Esophagus muscularis mucosa (tissue), 4 donors: ENCODE results near the gene ERBB2.

ENCODE experiments used
- EP300 ChIP-seq: sonication (generic); formaldehyde crosslinking; IDR thresholded peaks from one replicate; pipeline ENCODE4 v1.6.1; 2017; ENCODE audit warnings: antibody characterized with exemption
- POLR2AphosphoS5 ChIP-seq, 2 donors: sonication (generic); formaldehyde crosslinking; IDR thresholded peaks; one replicate each; pipeline ENCODE4 v1.6.1; 2017; ENCODE audit warnings: antibody characterized with exemption in 2 of 2
- TF ChIP-seq, protein P1 (sequence below), 3 experiments: fragments of 200-600 bp in 2 of 3; fragments of 450-650 bp in 1 of 3; sonication (generic) in 2 of 3; IDR thresholded peaks; one replicate each; pipeline ENCODE4 v1.5.1; 2017 to 2019; ENCODE audit warnings: antibody characterized with exemption in 3 of 3, mild to moderate bottlenecking in 2 of 3, moderate library complexity in 1 of 3

DNA sequence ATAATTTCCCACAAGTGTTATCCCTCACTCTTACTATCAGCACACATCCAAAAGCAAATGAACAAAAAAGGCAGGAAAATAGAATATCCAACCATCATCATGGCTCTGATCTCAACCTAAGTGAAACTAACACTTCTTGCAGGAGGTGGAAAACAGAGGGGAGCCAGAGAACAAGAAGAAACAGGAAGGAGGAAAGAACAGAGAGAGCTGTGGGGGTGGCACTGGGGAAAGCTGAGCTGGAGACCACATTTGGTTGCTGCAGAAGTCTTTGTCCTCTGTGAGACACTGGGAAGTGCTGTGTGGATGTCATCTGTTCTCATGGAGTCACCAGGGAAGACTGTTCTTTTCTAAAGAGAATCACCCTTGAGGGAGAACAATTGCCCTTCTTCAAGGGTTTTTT is 72.6 kb downstream of the ERBB2 start:
- TF ChIP-seq, protein P1, sequence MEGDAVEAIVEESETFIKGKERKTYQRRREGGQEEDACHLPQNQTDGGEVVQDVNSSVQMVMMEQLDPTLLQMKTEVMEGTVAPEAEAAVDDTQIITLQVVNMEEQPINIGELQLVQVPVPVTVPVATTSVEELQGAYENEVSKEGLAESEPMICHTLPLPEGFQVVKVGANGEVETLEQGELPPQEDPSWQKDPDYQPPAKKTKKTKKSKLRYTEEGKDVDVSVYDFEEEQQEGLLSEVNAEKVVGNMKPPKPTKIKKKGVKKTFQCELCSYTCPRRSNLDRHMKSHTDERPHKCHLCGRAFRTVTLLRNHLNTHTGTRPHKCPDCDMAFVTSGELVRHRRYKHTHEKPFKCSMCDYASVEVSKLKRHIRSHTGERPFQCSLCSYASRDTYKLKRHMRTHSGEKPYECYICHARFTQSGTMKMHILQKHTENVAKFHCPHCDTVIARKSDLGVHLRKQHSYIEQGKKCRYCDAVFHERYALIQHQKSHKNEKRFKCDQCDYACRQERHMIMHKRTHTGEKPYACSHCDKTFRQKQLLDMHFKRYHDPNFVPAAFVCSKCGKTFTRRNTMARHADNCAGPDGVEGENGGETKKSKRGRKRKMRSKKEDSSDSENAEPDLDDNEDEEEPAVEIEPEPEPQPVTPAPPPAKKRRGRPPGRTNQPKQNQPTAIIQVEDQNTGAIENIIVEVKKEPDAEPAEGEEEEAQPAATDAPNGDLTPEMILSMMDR (IDR thresholded peaks at IDR 0.05): no peak
- TF ChIP-seq POLR2AphosphoS5 (IDR thresholded peaks at IDR 0.05): no peak
- TF ChIP-seq EP300: no peak
